ENCODE results near the gene PLEKHA8.

DNA sequence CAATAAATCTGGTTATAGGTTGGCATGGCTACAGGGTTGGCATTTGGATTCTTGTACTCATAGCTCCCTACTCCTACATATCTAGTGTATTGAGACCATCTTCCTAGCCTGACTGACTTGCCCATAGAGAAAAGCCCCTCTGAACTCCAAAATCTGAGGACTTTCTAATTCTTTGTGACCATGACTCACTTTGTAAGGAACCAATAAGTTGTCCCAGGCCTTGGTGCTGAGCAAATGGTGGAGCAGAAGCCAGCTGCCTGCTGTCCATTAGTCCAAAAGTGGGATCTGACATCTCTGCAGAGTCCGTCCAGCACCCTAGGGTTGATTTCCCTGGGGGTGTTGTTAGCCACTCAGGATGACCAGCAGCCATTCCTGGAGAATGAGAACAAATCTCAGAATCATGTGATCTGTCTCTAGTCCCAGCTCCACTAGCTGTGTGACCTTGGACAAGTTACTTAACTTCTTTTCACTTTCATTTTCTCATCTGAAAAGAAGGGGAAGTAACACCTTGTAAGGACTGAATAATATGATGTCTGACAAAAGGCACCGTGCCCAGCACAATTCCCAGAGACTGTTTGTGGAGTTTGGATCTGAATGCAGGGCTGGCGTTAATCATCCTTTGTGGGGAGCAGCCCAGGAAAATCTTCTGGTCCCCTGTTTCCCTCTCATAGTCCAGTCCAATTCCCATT lies 150.7 kb downstream of the PLEKHA8 start:
- TF ChIP-seq, protein P1, sequence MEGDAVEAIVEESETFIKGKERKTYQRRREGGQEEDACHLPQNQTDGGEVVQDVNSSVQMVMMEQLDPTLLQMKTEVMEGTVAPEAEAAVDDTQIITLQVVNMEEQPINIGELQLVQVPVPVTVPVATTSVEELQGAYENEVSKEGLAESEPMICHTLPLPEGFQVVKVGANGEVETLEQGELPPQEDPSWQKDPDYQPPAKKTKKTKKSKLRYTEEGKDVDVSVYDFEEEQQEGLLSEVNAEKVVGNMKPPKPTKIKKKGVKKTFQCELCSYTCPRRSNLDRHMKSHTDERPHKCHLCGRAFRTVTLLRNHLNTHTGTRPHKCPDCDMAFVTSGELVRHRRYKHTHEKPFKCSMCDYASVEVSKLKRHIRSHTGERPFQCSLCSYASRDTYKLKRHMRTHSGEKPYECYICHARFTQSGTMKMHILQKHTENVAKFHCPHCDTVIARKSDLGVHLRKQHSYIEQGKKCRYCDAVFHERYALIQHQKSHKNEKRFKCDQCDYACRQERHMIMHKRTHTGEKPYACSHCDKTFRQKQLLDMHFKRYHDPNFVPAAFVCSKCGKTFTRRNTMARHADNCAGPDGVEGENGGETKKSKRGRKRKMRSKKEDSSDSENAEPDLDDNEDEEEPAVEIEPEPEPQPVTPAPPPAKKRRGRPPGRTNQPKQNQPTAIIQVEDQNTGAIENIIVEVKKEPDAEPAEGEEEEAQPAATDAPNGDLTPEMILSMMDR (IDR thresholded peaks at IDR 0.05) = no peak
- no peak for TF ChIP-seq EP300 (IDR thresholded peaks at IDR 0.05; ENCODE audit: low read depth)

Data from transverse colon (tissue), 3 donors.